Measurements from ENCODE around the gene APBA2. TPM values are rescaled to one million over a fixed set of nuclear protein-coding genes. Genes with fewer than 3 reads are reported as not detected.
"Not testable (repeated sequence)": the region's sequence is repeated elsewhere in the genome, so short reads cannot be mapped to it uniquely, and the experiment has no call there.

Gene APBA2
- total RNA-seq, 1 experiment from 2014 or later, result 0.31 TPM

- ChIA-PET POLR2A (no interaction called here), CTCF (no interaction called here)
- no peak for ATAC-seq
- H3K27me3 ChIP-seq (ENCODE audit: control insufficient read depth, insufficient read depth, low read length), result no peaks in the 10 kb centered on the region; the same call in 1 of the 2 replicates
- H3K36me3 ChIP-seq (ENCODE audit: control insufficient read depth, insufficient read depth, low read length), result no peaks in the 10 kb centered on the region
- no TSS peak for BruUV-seq (replicated peaks)
- no peak overlapping the region for H3K4me3 ChIP-seq (ENCODE audit: low read depth in 2 of 2, low read length in 2 of 2)
- TF ChIP-seq SIN3A (IDR thresholded peaks at IDR 0.05; ENCODE audit: borderline replicate concordance, insufficient read depth, low read depth, low read length) (no peak), REST (IDR thresholded peaks at IDR 0.05; ENCODE audit: insufficient read depth in 1 of 2, low read depth in 2 of 2, low read length in 1 of 2) (no peak), TCF7L2 (IDR thresholded peaks at IDR 0.05; ENCODE audit: low read depth, low read length) (no peak), POLR2AphosphoS5 (IDR thresholded peaks at IDR 0.05; ENCODE audit: low read depth, low read length) (no peak)
- intact Hi-C loops (cut with micrococcal nuclease; ENCODE audit: unreplicated experiment), result no loop called here
- no peak overlapping the region for H3K27ac ChIP-seq (ENCODE audit: low read length)
- in situ Hi-C loops (cut with HindIII; ENCODE audit: low pct_unique_long_range_greater_than_20kb, low sequenced_read_pairs), result no loop called here
- H3K9me3 ChIP-seq (ENCODE audit: control insufficient read depth, insufficient read depth, low read depth, low read length), result no peaks in the 10 kb centered on the region
- no peak for DNase-seq (ENCODE audit: low read depth, low spot score)
- H3K4me1 ChIP-seq (ENCODE audit: control insufficient read depth, insufficient read depth, low read length), result no peaks in the 10 kb centered on the region
These were observed 276.6 kb downstream of the APBA2 start for GRCh38 chr15:29162411-29162810.

DNA sequence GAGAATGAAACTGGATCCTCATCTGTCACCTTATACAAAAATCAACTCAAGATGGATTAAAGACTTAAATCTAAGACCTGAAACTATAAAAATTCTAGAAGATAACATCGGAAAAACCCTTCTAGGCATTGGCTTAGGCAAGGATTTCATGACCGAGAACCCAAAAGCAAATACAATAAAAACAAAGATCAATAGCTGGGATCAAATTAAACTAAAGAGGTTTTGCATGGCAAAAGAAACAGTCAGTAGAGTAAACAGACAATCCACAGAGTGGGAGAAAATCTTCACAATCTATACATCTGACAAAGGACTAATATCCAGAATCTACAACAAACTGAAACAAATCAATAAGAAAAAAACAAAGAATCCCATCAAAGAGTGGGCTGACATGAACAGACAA, 281.3 kb downstream of the APBA2 start:
- in situ Hi-C loops (cut with HindIII; ENCODE audit: low pct_unique_long_range_greater_than_20kb, low sequenced_read_pairs), result not testable (repeated sequence)

More for the DNA sequence above, 281.3 kb downstream of the APBA2 start:
- H3K4me3 ChIP-seq (ENCODE audit: low read depth in 2 of 2, low read length in 2 of 2); H3K36me3 ChIP-seq (ENCODE audit: control insufficient read depth, insufficient read depth, low read length); POLR2A ChIA-PET; CTCF ChIA-PET; H3K27me3 ChIP-seq (ENCODE audit: control insufficient read depth, insufficient read depth, low read length); H3K27ac ChIP-seq (ENCODE audit: low read length); intact Hi-C loops (cut with micrococcal nuclease; ENCODE audit: unreplicated experiment); H3K9me3 ChIP-seq (ENCODE audit: control insufficient read depth, insufficient read depth, low read depth, low read length); DNase-seq (ENCODE audit: low read depth, low spot score); BruUV-seq (replicated peaks); ATAC-seq; H3K4me1 ChIP-seq (ENCODE audit: control insufficient read depth, insufficient read depth, low read length): not testable (repeated sequence)

Other genes starting within 250 kb of the APBA2 start
- gene GOLGA8M, start 173.6 kb upstream of the APBA2 start, total RNA-seq (2021; ENCODE audit: unreplicated experiment), result 0.87 TPM
- gene GOLGA6L7, start 37.3 kb upstream of the APBA2 start, total RNA-seq (2021; ENCODE audit: unreplicated experiment), result not detected